WTC11 (cell line): ENCODE measurements around the gene CORO6. TPM values are rescaled to one million over a fixed set of nuclear protein-coding genes. Genes with fewer than 3 reads are reported as not detected.

Experiments
- ATAC-seq: fragments of 200-7000 bp; cut with Tn5 transposase; 2 replicates; pipeline ENCODE4 v1.10.0; 2021; ENCODE audit warnings: mild to moderate bottlenecking, moderate library complexity
- Bru-seq: library from RNA; stranded (reverse); fragments of 400-500 nt; gene quantifications from one replicate; lab custom pipeline; 2021; lab: Mats Ljungman, UMichigan
- CTCF ChIA-PET: fragments of 300-600 bp; sonication (Branson Sonifier 250); formaldehyde crosslinking; loops from one replicate; lab custom pipeline; 2021; ENCODE audit warnings: antibody characterized with exemption; lab: Charles Lee
- POLR2A ChIA-PET: fragments of 350-600 bp; sonication (Branson Sonifier 250); formaldehyde crosslinking; loops from one replicate; lab custom pipeline; 2021; ENCODE audit warnings: antibody characterized with exemption; lab: Charles Lee
- DNase-seq: peaks from one replicate; pipeline ENCODE4 v3.0.0; 2021; ENCODE audit warnings: low spot score
- H3K27ac Mint-ChIP-seq: 2 replicates; pipeline ENCODE4 v1.8.0; 2021; ENCODE audit warnings: mixed read lengths
- H3K27me3 Mint-ChIP-seq: 2 replicates; pipeline ENCODE4 v1.8.0; 2021; ENCODE audit warnings: low read depth, mild to moderate bottlenecking, moderate library complexity, mixed read lengths
- H3K36me3 Mint-ChIP-seq: 2 replicates; pipeline ENCODE4 v1.8.0; 2021; ENCODE audit warnings: mixed read lengths
- H3K4me1 Mint-ChIP-seq: 2 replicates; pipeline ENCODE4 v1.8.0; 2022; ENCODE audit warnings: mixed read lengths
- H3K4me3 Mint-ChIP-seq: 2 replicates; pipeline ENCODE4 v1.8.0; 2021; ENCODE audit warnings: mild to moderate bottlenecking, moderate library complexity, mixed read lengths
- H3K9me3 Mint-ChIP-seq: 2 replicates; pipeline ENCODE4 v1.8.0; 2021; ENCODE audit warnings: mixed read lengths
- ATF6 ChIP-seq: sonication (generic); formaldehyde crosslinking; IDR thresholded peaks from 2 replicates; pipeline ENCODE4 v1.8.1; 2023; ENCODE audit warnings: mild to moderate bottlenecking, missing genetic modification reagents
- E2F1 ChIP-seq: sonication (generic); formaldehyde crosslinking; IDR thresholded peaks from 2 replicates; pipeline ENCODE4 v1.8.0; 2022; ENCODE audit warnings: mild to moderate bottlenecking, missing genetic modification reagents
- E2F5 ChIP-seq: sonication (generic); formaldehyde crosslinking; IDR thresholded peaks from 2 replicates; pipeline ENCODE4 v1.8.1; 2022; ENCODE audit warnings: mild to moderate bottlenecking, moderate library complexity, missing genetic modification reagents
- ESRRA ChIP-seq: sonication (generic); formaldehyde crosslinking; IDR thresholded peaks from 2 replicates; pipeline ENCODE4 v1.8.1; 2022; ENCODE audit warnings: mild to moderate bottlenecking, missing genetic modification reagents, borderline replicate concordance
- FOXK1 ChIP-seq: sonication (generic); formaldehyde crosslinking; IDR thresholded peaks from 2 replicates; pipeline ENCODE4 v1.8.0; 2022; ENCODE audit warnings: mild to moderate bottlenecking, moderate library complexity, missing genetic modification reagents
- FOXP4 ChIP-seq: sonication (generic); formaldehyde crosslinking; IDR thresholded peaks from 2 replicates; pipeline ENCODE4 v1.8.0; 2022; ENCODE audit warnings: mild to moderate bottlenecking, missing genetic modification reagents
- MAX ChIP-seq: sonication (generic); formaldehyde crosslinking; IDR thresholded peaks from 2 replicates; pipeline ENCODE4 v1.8.0; 2022; ENCODE audit warnings: mild to moderate bottlenecking, missing genetic modification reagents
- MXD4 ChIP-seq: fragments of 250-450 bp; sonication (Bioruptor Pico); IDR thresholded peaks from 2 replicates; pipeline ENCODE4 v1.8.0; 2021; ENCODE audit warnings: mild to moderate bottlenecking, moderate library complexity, borderline replicate concordance
- NFATC4 ChIP-seq: fragments of 250-450 bp; sonication (Bioruptor Pico); IDR thresholded peaks from 2 replicates; pipeline ENCODE4 v1.9.0; 2021; ENCODE audit warnings: mild to moderate bottlenecking
- NFYB ChIP-seq: sonication (generic); formaldehyde crosslinking; conservative IDR thresholded peaks from 2 replicates; pipeline ENCODE4 v1.8.0; 2022; ENCODE audit warnings: low read depth, missing genetic modification reagents
- NR1H2 ChIP-seq: sonication (generic); formaldehyde crosslinking; IDR thresholded peaks from 2 replicates; pipeline ENCODE4 v1.9.0; 2021; ENCODE audit warnings: mild to moderate bottlenecking, moderate library complexity, missing genetic modification reagents
- OVOL2 ChIP-seq: fragments of 250-450 bp; sonication (Bioruptor Pico); IDR thresholded peaks from 2 replicates; pipeline ENCODE4 v1.9.0; 2021; ENCODE audit warnings: mild to moderate bottlenecking, borderline replicate concordance
- STAT6 ChIP-seq: sonication (generic); formaldehyde crosslinking; conservative IDR thresholded peaks from 2 replicates; pipeline ENCODE4 v1.8.1; 2023; ENCODE audit warnings: mild to moderate bottlenecking, low read depth, missing genetic modification reagents, moderate library complexity
- TEAD4 ChIP-seq: sonication (generic); formaldehyde crosslinking; IDR thresholded peaks from 2 replicates; pipeline ENCODE4 v1.8.0; 2022; ENCODE audit warnings: mild to moderate bottlenecking, missing genetic modification reagents
- ZNF219 ChIP-seq: sonication (generic); formaldehyde crosslinking; IDR thresholded peaks from 2 replicates; pipeline ENCODE4 v1.8.0; 2023; ENCODE audit warnings: missing genetic modification reagents, mild to moderate bottlenecking, borderline replicate concordance
- ZNF232 ChIP-seq: sonication (generic); formaldehyde crosslinking; IDR thresholded peaks from 2 replicates; pipeline ENCODE4 v1.8.0; 2022; ENCODE audit warnings: mild to moderate bottlenecking, missing genetic modification reagents
- ZNF532 ChIP-seq: fragments of 250-450 bp; sonication (Bioruptor Pico); IDR thresholded peaks from 2 replicates; pipeline ENCODE4 v1.9.0; 2021; ENCODE audit warnings: mild to moderate bottlenecking, borderline replicate concordance
- ZSCAN18 ChIP-seq: fragments of 250-450 bp; sonication (Bioruptor Pico); IDR thresholded peaks from 2 replicates; pipeline ENCODE4 v2.1.2; 2022; ENCODE audit warnings: mild to moderate bottlenecking, moderate library complexity
- long read RNA-seq, 3 experiments: library from RNA in 1 of 3; library from capped mRNA in 1 of 3; library from polyadenylated mRNA in 1 of 3; unstranded in 2 of 3; stranded (forward) in 1 of 3; transcript quantifications; one replicate each; pipeline ENCODE4 v2.0.0, GENCODE V29; 2021
- total RNA-seq: library from RNA; stranded (reverse); gene quantifications from 3 replicates; pipeline ENCODE4 v1.2.3, GENCODE V29; 2021

Gene CORO6
- total RNA-seq (6.4 to 8.9 TPM (median 7.5 TPM) in 3 replicates), Bru-seq, nascent RNA (percentile 45 among the genes with signal in this experiment)
- long read RNA-seq, experiment 1, partial matches to known transcripts, result 1 of 14 reads
- long read RNA-seq, experiment 1, other reads (novel, unspliced or antisense), result 13 of 14 reads
- long read RNA-seq, experiment 2, partial matches to known transcripts, result 1 of 4 reads
- long read RNA-seq, experiment 2, other reads (novel, unspliced or antisense), result 3 of 4 reads
- long read RNA-seq, experiment 3, result 0 reads

- H3K27ac Mint-ChIP-seq, result peak within 1 kb of the TSS; percentile 82
- no peaks in the 10 kb centered on the region for H3K9me3 Mint-ChIP-seq
- no peaks in the 10 kb centered on the region for H3K36me3 Mint-ChIP-seq
- peaks cover 65% of the 10 kb centered on the region for H3K27me3 Mint-ChIP-seq
- ChIA-PET POLR2A (interaction anchor here (0.6 to 0.7 kb wide), 2 partner anchors 9 to 414 kb away, joined by 3 to 5 read pairs; no protein-coding TSS in a partner anchor), CTCF (interaction anchor here (0.8 to 3.2 kb wide), 13 partner anchors 9 to 505 kb away, joined by 3 to 18 read pairs (median 5); partner anchors contain the start of genes ABHD15 and ANKRD13B)
- DNase-seq, result peak; percentile 86
- H3K4me3 Mint-ChIP-seq, result peak within 1 kb of the TSS; percentile 79
- H3K4me1 Mint-ChIP-seq, result peaks cover 48% of the 10 kb centered on the region
- peak; percentile 58 for ATAC-seq
- TF ChIP-seq ATF6 (CRISPR knock-in tag) (no peak), TEAD4 (peak; percentile 75), E2F1 (CRISPR knock-in tag) (0 out of 2 replicates have a peak, but pooled peaks have one; percentile 51), STAT6 (no peak), ZSCAN18 (CRISPR knock-in tag) (no peak), NFATC4 (CRISPR knock-in tag) (no peak), ESRRA (CRISPR knock-in tag) (peak; percentile 43; the same call in 1 of the 2 replicates), MAX (CRISPR knock-in tag) (peak; percentile 82), OVOL2 (no peak), MXD4 (CRISPR knock-in tag) (no peak), E2F5 (CRISPR knock-in tag) (peak; percentile 99), NR1H2 (CRISPR knock-in tag) (no peak), NFYB (0 out of 2 replicates have a peak, but pooled peaks have one; percentile 7), ZNF532 (CRISPR knock-in tag) (0 out of 2 replicates have a peak, but pooled peaks have one; percentile 72), ZNF219 (CRISPR knock-in tag) (no peak), FOXP4 (CRISPR knock-in tag) (peak; percentile 22; the same call in 1 of the 2 replicates), FOXK1 (peak; percentile 50; the same call in 1 of the 2 replicates), ZNF232 (CRISPR knock-in tag) (peak; percentile 33; the same call in 1 of the 2 replicates)
These were observed at the start of gene CORO6 for GRCh38 chr17:29622337-29623282. TSS of gene CORO6 (minus strand) at chr17:29622912. CDS start at chr17:29621421, 1,491 bp downstream.
